CD14-positive monocyte (primary cell): ENCODE results near the gene RBMS1. TPM values are rescaled to one million over a fixed set of nuclear protein-coding genes. Genes with fewer than 3 reads are reported as not detected.

Experiments used
- DNase-seq, 3 donors: peaks; one replicate each; pipeline ENCODE4 v3.0.0-alpha.2; 2011 to 2022
- H2AFZ ChIP-seq: 2 replicates; pipeline ENCODE4 v1.6.0; 2012; ENCODE audit warnings: mild to moderate bottlenecking, low read depth, low read length, inconsistent platforms; ENCODE audit not compliant: insufficient read depth, poor library complexity, severe bottlenecking
- H3K27ac ChIP-seq, 2 donors: 1 replicate in 1 of 2; 2 replicates in 1 of 2; pipeline ENCODE4 v1.5.1; 2012 to 2013; ENCODE audit warnings: low read length in 2 of 2, control low read depth in 1 of 2, inconsistent platforms in 1 of 2, low read depth in 1 of 2, mild to moderate bottlenecking in 1 of 2
- H3K27me3 ChIP-seq, 2 donors: one replicate each; pipeline versions ENCODE4 v1.6.0 to v1.6.1; 2011 to 2013; ENCODE audit warnings: low read length in 2 of 2; ENCODE audit not compliant: control insufficient read depth in 2 of 2, insufficient read depth in 2 of 2
- H3K36me3 ChIP-seq, 2 donors: replicated peaks in 1 of 2; 1 replicate in 1 of 2; 2 replicates in 1 of 2; pipeline versions ENCODE4 v1.5.1 to v1.6.1; 2012 to 2013; ENCODE audit warnings: low read length in 2 of 2, control low read depth in 1 of 2, inconsistent platforms in 1 of 2, mild to moderate bottlenecking in 1 of 2; ENCODE audit not compliant: insufficient read depth in 2 of 2, control insufficient read depth in 1 of 2
- H3K4me1 ChIP-seq, 2 donors: 1 replicate in 1 of 2; 2 replicates in 1 of 2; pipeline versions ENCODE4 v1.5.1 to v1.6.1; 2012 to 2013; ENCODE audit warnings: low read length in 2 of 2, control low read depth in 1 of 2, inconsistent platforms in 1 of 2, mild to moderate bottlenecking in 1 of 2, moderate library complexity in 1 of 2; ENCODE audit not compliant: insufficient read depth in 2 of 2, control insufficient read depth in 1 of 2
- H3K4me2 ChIP-seq: replicated peaks from 2 replicates; pipeline ENCODE3; 2012; ENCODE audit warnings: low read length, moderate library complexity, mild to moderate bottlenecking; ENCODE audit not compliant: poor library complexity, severe bottlenecking; ENCODE audit errors: extremely low read depth
- H3K4me3 ChIP-seq, 3 experiments: fragments of 200-600 bp in 1 of 3; sonication (generic) in 1 of 3; replicated peaks in 1 of 3; 1 replicate in 2 of 3; 2 replicates in 1 of 3; pipeline ENCODE4 v1.5.1; 2011 to 2013; ENCODE audit warnings: low read length in 3 of 3, mild to moderate bottlenecking in 3 of 3, control low read depth in 2 of 3, low read depth in 2 of 3, inconsistent platforms in 1 of 3, moderate library complexity in 1 of 3
- H3K79me2 ChIP-seq: 2 replicates; pipeline ENCODE4 v1.6.0; 2012; ENCODE audit warnings: mild to moderate bottlenecking, control low read depth, inconsistent platforms, low read length, moderate library complexity; ENCODE audit not compliant: insufficient read depth
- H3K9ac ChIP-seq: 2 replicates; pipeline ENCODE4 v1.6.0; 2017; ENCODE audit warnings: low read length, mild to moderate bottlenecking; ENCODE audit not compliant: insufficient read depth, poor library complexity, severe bottlenecking
- H3K9me3 ChIP-seq, 2 donors: replicated peaks in 1 of 2; 1 replicate in 1 of 2; 2 replicates in 1 of 2; pipeline versions ENCODE4 v1.5.1 to v1.6.1; 2012 to 2013; ENCODE audit warnings: low read length in 2 of 2, control low read depth in 1 of 2; ENCODE audit not compliant: control insufficient read depth in 1 of 2, insufficient read depth in 1 of 2
- H4K20me1 ChIP-seq: 2 replicates; pipeline ENCODE4 v1.6.0; 2012; ENCODE audit warnings: mild to moderate bottlenecking, low read length, control low read depth, moderate library complexity; ENCODE audit not compliant: insufficient read depth
- H3K27ac Mint-ChIP-seq, 7 donors: one replicate each; pipeline ENCODE4 v1.8.0; 2020; ENCODE audit warnings: mild to moderate bottlenecking in 7 of 7, mixed read lengths in 7 of 7, moderate library complexity in 6 of 7, inconsistent platforms in 2 of 7
- H3K27me3 Mint-ChIP-seq, 3 donors: one replicate each; pipeline ENCODE4 v1.8.0; 2021 to 2022; ENCODE audit warnings: low read depth in 3 of 3, mild to moderate bottlenecking in 3 of 3, mixed read lengths in 3 of 3, moderate library complexity in 3 of 3, inconsistent platforms in 1 of 3
- H3K36me3 Mint-ChIP-seq, 2 donors: one replicate each; pipeline ENCODE4 v1.8.0; 2020; ENCODE audit warnings: mixed read lengths in 2 of 2, inconsistent platforms in 1 of 2, mild to moderate bottlenecking in 1 of 2
- H3K4me1 Mint-ChIP-seq: one replicate; pipeline ENCODE4 v1.8.0; 2020; ENCODE audit warnings: mild to moderate bottlenecking, mixed read lengths
- H3K4me3 Mint-ChIP-seq, 2 donors: one replicate each; pipeline ENCODE4 v1.8.0; 2020; ENCODE audit warnings: mild to moderate bottlenecking in 2 of 2, mixed read lengths in 2 of 2, moderate library complexity in 1 of 2
- H3K9me3 Mint-ChIP-seq, 7 donors: one replicate each; pipeline ENCODE4 v1.8.0; 2020 to 2022; ENCODE audit warnings: mixed read lengths in 7 of 7, mild to moderate bottlenecking in 6 of 7, moderate library complexity in 6 of 7, inconsistent platforms in 2 of 7
- WGBS: methylation state at CpG from one replicate; pipeline ENCODE4 v1.1.5; 2013; ENCODE audit warnings: missing lambda C conversion rate; ENCODE audit not compliant: insufficient coverage; 5-methylcytosine and 5-hydroxymethylcytosine counted together
- intact Hi-C, 2 donors: fragments of 100-400 bp; cut with micrococcal nuclease; formaldehyde crosslinking; loops; one replicate each; pipeline versions ENCODE4 v1.15.0 to v1.15.1; 2023
- polyA plus RNA-seq, 3 donors: library from polyadenylated mRNA; depleted of rRNA in 1 of 3; unstranded in 2 of 3; stranded (reverse) in 1 of 3; fragments of 300-500 nt in 2 of 3; fragments of >200 nt in 1 of 3; fragmentation: Illumina TruSeq in 2 of 3; gene quantifications; 1 replicate in 2 of 3; 2 replicates in 1 of 3; pipeline ENCODE4 v1.2.3, GENCODE V29; 2012 to 2021
- TF ChIP-seq, protein P1 (sequence below): fragments of 200-600 bp; IDR thresholded peaks from one replicate; pipeline ENCODE4 v1.8.0; 2022; ENCODE audit warnings: antibody characterized with exemption, mild to moderate bottlenecking

Gene RBMS1
- polyA plus RNA-seq, 3 donors: 88.2 to 91.2 (median 89.4) TPM

DNA sequence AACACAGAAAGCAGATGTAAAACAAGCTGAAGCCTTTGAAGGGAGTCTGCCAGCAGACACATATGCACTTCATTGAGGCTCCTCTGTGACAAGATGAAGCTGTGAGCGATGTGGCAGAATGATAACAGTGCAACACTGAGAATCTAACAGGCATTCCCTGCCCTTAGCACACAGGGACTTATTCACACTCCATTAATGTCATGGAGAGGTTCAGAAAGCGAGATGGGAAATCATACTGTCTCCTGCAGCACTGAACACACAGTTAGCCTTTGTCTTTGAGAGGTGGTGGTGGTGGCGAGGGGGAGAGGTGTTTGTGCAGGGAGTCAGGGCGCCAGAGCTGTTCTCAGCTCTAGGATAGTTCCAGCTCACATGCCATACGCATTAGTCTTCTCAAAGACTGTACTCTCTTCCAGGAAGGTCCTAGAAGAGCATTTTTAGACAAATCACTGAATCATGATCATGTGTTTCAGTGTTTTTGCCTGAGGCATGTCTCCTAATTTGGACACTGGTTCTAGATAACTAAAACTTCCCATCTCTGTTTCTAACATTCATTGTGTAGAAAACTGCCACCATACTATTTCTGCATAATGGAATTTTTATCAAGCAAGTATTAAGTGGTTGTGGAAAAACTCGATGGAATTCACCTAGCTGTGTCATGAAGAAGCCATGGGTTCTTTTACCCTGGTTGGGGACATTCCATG lies 200.1 kb downstream of the RBMS1 start:
- H3K27ac ChIP-seq: peak overlapping the region in 1 of 2 donors; percentile 54
- intact Hi-C loops: no loop called here

DNA sequence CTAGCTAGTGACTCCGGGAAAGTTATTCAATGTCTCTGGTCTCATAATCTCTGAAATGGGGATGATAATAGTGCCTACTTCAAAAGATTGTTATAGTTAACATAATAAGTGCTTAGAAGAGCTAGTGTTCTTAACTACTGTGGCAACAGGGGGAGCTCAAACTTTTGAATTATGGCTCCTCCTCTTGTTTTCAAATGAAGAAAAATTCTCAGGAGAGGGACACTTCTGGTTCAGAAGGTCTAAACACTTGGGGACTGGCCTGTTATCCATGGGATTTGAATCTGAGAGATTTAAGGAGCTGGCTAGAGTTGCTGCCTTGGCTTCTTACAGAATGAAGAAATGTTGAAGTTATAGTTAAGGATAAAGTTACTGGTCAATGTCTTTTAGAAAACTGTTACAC lies 201.4 kb downstream of the RBMS1 start:
- no peak overlapping the region for H2AFZ ChIP-seq
- no peaks in the 10 kb centered on the region for H3K79me2 ChIP-seq
- intact Hi-C loops: no loop called here
- H3K27me3 ChIP-seq: no peaks in the 10 kb centered on the region
- DNase-seq: no peak
- no peak overlapping the region for H3K4me3 Mint-ChIP-seq
- H3K27me3 Mint-ChIP-seq: peaks cover 0 to 2% (median 0%) of the 10 kb centered on the region in 3 donors
- H4K20me1 ChIP-seq: peaks cover 26% of the 10 kb centered on the region
- H3K9me3 ChIP-seq: no peaks in the 10 kb centered on the region
- peak overlapping the region in 1 of 7 donors; percentile 52 for H3K27ac Mint-ChIP-seq
- peaks cover 66 to 78% of the 10 kb centered on the region in 2 donors for H3K36me3 Mint-ChIP-seq
- no peak overlapping the region for H3K9ac ChIP-seq
- WGBS: no CpG with 5 or more reads among the region's 1 CpG
- peaks cover 32% of the 10 kb centered on the region for H3K4me1 Mint-ChIP-seq
- TF ChIP-seq, protein P1, sequence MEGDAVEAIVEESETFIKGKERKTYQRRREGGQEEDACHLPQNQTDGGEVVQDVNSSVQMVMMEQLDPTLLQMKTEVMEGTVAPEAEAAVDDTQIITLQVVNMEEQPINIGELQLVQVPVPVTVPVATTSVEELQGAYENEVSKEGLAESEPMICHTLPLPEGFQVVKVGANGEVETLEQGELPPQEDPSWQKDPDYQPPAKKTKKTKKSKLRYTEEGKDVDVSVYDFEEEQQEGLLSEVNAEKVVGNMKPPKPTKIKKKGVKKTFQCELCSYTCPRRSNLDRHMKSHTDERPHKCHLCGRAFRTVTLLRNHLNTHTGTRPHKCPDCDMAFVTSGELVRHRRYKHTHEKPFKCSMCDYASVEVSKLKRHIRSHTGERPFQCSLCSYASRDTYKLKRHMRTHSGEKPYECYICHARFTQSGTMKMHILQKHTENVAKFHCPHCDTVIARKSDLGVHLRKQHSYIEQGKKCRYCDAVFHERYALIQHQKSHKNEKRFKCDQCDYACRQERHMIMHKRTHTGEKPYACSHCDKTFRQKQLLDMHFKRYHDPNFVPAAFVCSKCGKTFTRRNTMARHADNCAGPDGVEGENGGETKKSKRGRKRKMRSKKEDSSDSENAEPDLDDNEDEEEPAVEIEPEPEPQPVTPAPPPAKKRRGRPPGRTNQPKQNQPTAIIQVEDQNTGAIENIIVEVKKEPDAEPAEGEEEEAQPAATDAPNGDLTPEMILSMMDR: no peak
- H3K4me3 ChIP-seq: no peak overlapping the region
- peaks cover 4 to 17% of the 10 kb centered on the region in 2 donors for H3K4me1 ChIP-seq
- H3K9me3 Mint-ChIP-seq: no peaks in the 10 kb centered on the region
- no peak overlapping the region for H3K4me2 ChIP-seq
- no peak overlapping the region for H3K27ac ChIP-seq
- peaks cover 44 to 82% of the 10 kb centered on the region in 2 donors for H3K36me3 ChIP-seq

More for the DNA sequence above, 200.1 kb downstream of the RBMS1 start:
- Mint-ChIP-seq H3K27ac (peak overlapping the region in 4 of 7 donors; percentile 9 to 60 (median 51)), H3K4me3 (no peak overlapping the region), H3K36me3 (peaks cover 70 to 81% of the 10 kb centered on the region in 2 donors), H3K27me3 (peaks cover 0 to 2% (median 0%) of the 10 kb centered on the region in 3 donors), H3K9me3 (peaks cover 0 to 1% (median 0%) of the 10 kb centered on the region in 7 donors), H3K4me1 (peaks cover 32% of the 10 kb centered on the region)
- no peak overlapping the region for H3K4me3 ChIP-seq
- H2AFZ ChIP-seq: no peak overlapping the region
- H3K79me2 ChIP-seq: no peaks in the 10 kb centered on the region
- peaks cover 44 to 84% of the 10 kb centered on the region in 2 donors for H3K36me3 ChIP-seq
- 100% methylated on average over 3 of the region's 6 CpGs for WGBS
- no peaks in the 10 kb centered on the region for H3K9me3 ChIP-seq
- peaks cover 22% of the 10 kb centered on the region for H4K20me1 ChIP-seq
- TF ChIP-seq, protein P1: no peak
- no peaks in the 10 kb centered on the region for H3K27me3 ChIP-seq
- peaks cover 4 to 17% of the 10 kb centered on the region in 2 donors for H3K4me1 ChIP-seq
- H3K9ac ChIP-seq: no peak overlapping the region
- DNase-seq: peak in 1 of 3 donors; percentile 30
- no peak overlapping the region for H3K4me2 ChIP-seq
